Epithelial cell of proximal tubule (primary cell): ENCODE measurements around the gene EID3. TPM values are rescaled to one million over a fixed set of nuclear protein-coding genes. Genes with fewer than 3 reads are reported as not detected.
"Not testable (repeated sequence)": the region's sequence is repeated elsewhere in the genome, so short reads cannot be mapped to it uniquely, and the experiment has no call there.

Source experiments
- DNase-seq: peaks from one replicate; pipeline ENCODE4 v3.0.0-alpha.2; 2011; ENCODE audit warnings: low read depth
- H3K4me3 ChIP-seq: 2 replicates; pipeline ENCODE4 v1.5.1; 2011; ENCODE audit warnings: low read depth, mild to moderate bottlenecking, low read length
- CTCF ChIP-seq: conservative IDR thresholded peaks from 2 replicates; pipeline ENCODE4 v1.5.1; 2012; ENCODE audit warnings: low read depth, mild to moderate bottlenecking, low read length
- total RNA-seq: library from RNA; depleted of rRNA; stranded (reverse); fragments of >200 nt; gene quantifications from 2 replicates; pipeline ENCODE4 v1.2.3, GENCODE V29; 2015

The EID3 gene
- total RNA-seq, 1 donor from 2014 or later, result 1.3 TPM

- no peak overlapping the region for H3K4me3 ChIP-seq
- no peak for DNase-seq
- no peak for TF ChIP-seq CTCF
Observed at GRCh38 chr12:104319918-104320626, 16.5 kb downstream of the EID3 start.

GRCh38 chr12:104320627-104321024, 17.1 kb downstream of the EID3 start:
- no peak overlapping the region for H3K4me3 ChIP-seq
- no peak for DNase-seq
- no peak for TF ChIP-seq CTCF

GRCh38 chr12:104321949-104322348, 18.4 kb downstream of the EID3 start:
- no peak overlapping the region for H3K4me3 ChIP-seq
- no peak for TF ChIP-seq CTCF

DNA sequence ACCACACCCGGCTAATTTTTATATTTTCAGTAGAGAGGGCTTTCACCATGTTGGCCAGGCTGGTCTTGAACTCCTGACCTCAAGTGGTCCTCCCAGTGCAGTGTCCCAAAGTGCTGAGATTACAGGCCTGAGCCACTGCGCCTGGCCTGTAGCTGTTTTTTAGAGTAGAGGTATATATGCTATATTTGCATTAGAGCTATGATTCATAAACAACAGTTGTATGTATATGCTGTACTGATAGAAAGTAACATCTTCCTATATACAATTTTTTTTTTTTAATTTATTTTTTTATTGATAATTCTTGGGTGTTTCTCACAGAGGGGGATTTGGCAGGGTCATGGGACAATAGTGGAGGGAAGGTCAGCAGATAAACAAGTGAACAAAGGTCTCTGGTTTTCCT, 19.0 kb downstream of the EID3 start:
- not testable (repeated sequence) for H3K4me3 ChIP-seq, DNase-seq

More at GRCh38 chr12:104321949-104322348, 18.4 kb downstream of the EID3 start:
- no peak for DNase-seq

- no peak overlapping the region for H3K4me3 ChIP-seq
- DNase-seq, result no peak
- no peak for TF ChIP-seq CTCF
Observed at GRCh38 chr12:104323899-104324298, 20.4 kb downstream of the EID3 start.

GRCh38 chr12:104328278-104328677, 24.7 kb downstream of the EID3 start:
- DNase-seq, result not testable (repeated sequence)

DNA sequence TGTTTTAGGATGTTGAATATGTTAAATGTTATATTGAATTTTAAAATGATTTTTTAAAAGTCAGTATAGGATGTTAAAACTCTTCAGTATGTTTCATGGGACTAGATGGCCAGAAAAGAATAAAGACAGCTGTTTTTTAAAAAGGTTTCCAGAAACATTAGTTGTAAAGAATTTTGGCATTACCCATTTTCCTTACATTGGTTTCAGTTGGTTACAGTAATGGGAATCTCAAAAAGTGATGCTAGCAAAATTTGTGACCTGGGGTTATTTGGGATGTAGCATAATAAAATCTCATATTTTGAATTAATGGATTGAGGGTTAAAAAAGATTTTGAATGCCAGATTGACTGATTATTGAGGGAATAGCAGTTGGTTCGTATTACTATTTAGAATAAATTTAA, 25.3 kb downstream of the EID3 start:
- DNase-seq, result no peak
- H3K4me3 ChIP-seq, result no peak overlapping the region
- TF ChIP-seq CTCF, result no peak

More at GRCh38 chr12:104328278-104328677, 24.7 kb downstream of the EID3 start:
- H3K4me3 ChIP-seq, result not testable (repeated sequence)

DNA sequence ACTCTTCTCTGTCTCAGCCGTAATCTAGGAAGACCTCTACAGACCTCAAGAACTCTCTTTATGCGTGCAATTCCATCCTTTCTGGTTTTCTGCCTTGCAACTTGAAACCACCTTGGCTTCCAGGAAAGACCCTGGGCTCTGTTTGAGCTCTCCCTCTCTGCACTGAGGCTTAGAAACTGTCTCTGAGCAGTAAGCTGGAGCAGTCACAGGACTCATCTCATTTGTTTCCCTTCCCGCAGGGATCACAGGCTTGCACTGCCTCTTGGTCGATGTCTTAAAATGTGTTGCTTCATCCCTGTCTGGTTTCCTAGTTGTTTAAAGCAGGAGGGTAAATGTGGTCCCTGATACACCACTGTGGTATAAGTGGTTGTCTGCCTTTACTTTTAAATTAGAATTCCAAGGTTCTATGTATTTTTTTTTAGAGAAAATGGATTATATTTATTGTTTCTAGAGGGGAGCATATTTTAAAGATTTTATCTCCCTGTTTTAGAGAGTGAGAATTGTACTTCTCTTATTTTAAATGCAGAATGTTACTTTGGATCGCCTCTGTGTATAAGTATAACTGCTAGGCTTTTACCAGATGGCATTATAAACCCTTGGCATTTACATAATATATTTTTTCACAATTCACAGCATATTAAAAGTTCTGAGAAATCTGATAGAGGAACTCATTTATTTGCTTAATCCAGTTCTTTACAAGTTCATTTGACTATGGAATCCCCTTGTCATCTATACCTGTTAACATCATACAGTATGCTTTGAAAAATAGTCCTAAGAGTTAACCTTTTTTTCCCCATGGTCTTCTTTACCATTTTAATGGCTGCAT, 26.4 kb downstream of the EID3 start:
- no peak for TF ChIP-seq CTCF
- H3K4me3 ChIP-seq, result no peak overlapping the region

More for the DNA sequence above, 26.4 kb downstream of the EID3 start:
- DNase-seq, result no peak
